Measurements from ENCODE around the gene RNF181. TPM values are rescaled to one million over a fixed set of nuclear protein-coding genes. Genes with fewer than 3 reads are reported as not detected.

The RNF181 gene
- total RNA-seq, 6 donors from 2014 or later: 81.7 to 164 (median 108) TPM

DNA sequence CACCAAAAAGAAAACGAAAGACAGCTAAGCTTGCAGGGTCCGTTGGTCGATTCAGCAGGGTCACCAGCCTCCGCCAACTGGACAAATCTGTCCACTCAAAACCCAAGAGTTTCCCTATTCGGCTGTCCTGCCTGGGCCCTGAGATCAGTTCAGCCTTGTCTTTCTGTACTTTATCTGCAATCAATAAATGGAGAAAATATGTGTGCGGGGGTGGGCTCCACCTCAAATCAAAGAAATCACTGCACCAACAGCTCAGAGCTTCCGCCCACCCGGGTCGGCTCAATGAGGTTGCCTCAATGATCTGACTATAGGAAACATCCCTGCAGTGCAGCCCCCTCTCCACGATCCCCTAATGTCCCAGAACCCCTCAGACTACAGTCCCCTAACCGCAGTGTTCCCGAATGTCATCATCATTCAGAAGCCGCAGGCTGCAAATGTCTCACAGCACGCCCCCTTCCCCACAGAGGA, 34.7 kb upstream of the RNF181 start:
- peak overlapping the region; percentile 79 to 87 (median 84) for H3K4me3 ChIP-seq
- H3K9me3 ChIP-seq: no peaks in the 10 kb centered on the region
- 5% methylated on average over 12 to 13 of the region's 14 CpGs for WGBS, 2 donors
- DNase-seq: no peak
- ATAC-seq (ENCODE audit: low FRiP score in 2 of 2): peak in 1 of 2 donors; percentile 1
- H3K36me3 ChIP-seq: peaks cover 0 to 30% (median 15%) of the 10 kb centered on the region in 4 donors
- H3K27ac ChIP-seq: peak overlapping the region; percentile 82 to 94 (median 91)
- TF ChIP-seq, protein P1, sequence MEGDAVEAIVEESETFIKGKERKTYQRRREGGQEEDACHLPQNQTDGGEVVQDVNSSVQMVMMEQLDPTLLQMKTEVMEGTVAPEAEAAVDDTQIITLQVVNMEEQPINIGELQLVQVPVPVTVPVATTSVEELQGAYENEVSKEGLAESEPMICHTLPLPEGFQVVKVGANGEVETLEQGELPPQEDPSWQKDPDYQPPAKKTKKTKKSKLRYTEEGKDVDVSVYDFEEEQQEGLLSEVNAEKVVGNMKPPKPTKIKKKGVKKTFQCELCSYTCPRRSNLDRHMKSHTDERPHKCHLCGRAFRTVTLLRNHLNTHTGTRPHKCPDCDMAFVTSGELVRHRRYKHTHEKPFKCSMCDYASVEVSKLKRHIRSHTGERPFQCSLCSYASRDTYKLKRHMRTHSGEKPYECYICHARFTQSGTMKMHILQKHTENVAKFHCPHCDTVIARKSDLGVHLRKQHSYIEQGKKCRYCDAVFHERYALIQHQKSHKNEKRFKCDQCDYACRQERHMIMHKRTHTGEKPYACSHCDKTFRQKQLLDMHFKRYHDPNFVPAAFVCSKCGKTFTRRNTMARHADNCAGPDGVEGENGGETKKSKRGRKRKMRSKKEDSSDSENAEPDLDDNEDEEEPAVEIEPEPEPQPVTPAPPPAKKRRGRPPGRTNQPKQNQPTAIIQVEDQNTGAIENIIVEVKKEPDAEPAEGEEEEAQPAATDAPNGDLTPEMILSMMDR (IDR thresholded peaks at IDR 0.05): no peak
- TF ChIP-seq EP300 (IDR thresholded peaks at IDR 0.05) (no peak), POLR2AphosphoS5 (IDR thresholded peaks at IDR 0.05) (no peak), POLR2A (IDR thresholded peaks at IDR 0.05) (no peak)
- no peaks in the 10 kb centered on the region for H3K27me3 ChIP-seq
- peaks cover 16 to 28% (median 24%) of the 10 kb centered on the region in 4 donors for H3K4me1 ChIP-seq

DNA sequence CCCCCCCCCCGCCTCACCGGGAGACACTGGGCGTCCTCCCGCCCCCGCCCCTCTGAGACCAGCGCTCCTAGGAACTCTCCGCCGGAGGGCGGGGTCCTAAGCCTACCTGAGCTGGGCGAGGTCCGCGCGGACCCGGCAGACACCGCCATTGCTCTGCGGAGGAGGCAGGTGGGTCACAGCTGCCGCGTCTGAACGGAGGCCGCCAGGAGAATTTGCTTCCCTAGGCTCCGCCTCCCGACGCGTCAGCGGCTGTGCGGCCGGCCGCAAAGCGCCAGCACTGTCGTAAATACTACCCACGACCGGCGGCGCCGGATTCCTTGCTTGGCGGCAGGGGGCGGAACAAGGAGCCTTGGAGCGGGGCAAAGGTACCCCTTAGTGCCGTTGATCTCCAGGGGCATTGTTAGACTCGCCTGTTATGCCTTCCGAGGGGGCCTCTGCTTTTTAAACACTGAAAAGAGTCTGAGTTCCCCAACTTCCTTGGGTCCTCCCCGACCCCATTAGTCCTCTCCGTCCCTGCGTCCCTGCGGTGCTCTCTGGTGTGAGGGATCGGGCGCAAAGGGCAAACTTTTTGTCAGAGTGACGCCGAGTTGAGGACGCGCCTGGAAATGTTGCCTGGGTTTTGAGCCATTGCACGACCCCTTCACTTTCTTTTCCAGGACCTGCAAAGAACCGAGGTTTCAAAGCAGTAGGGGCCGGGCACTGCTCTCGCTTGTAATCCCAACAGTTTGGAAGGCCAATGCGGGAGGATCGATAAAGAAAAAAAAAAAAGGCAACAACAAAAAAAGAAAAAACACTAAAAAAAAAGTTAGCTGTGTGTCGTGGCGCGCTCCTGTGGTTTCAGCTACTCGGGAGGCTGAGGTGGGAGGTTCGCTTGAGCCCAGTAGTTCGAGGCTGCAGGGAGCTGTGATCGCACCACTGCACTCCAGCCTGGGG, 34.0 kb upstream of the RNF181 start, which contains the start of gene GGCX:
Gene GGCX (minus strand): TSS at position 214 of the 933 bp plus-strand sequence. CDS start 65 bp downstream, at position 149.
- DNase-seq: peak; percentile 97 to 98
- peaks cover 16 to 28% (median 24%) of the 10 kb centered on the region in 4 donors for H3K4me1 ChIP-seq
- ATAC-seq (ENCODE audit: low FRiP score in 2 of 2): peak; percentile 97 to 98
- 5 to 11% methylated on average over 23 to 49 of the region's 64 CpGs for WGBS, 2 donors
- peak within 1 kb of the TSS; percentile 82 to 94 (median 91) for H3K27ac ChIP-seq
- H3K36me3 ChIP-seq: peaks cover 0 to 23% (median 12%) of the 10 kb centered on the region in 4 donors
- H3K27me3 ChIP-seq: no peaks in the 10 kb centered on the region
- TF ChIP-seq, protein P1 (IDR thresholded peaks at IDR 0.05): peak in 4 of 6 experiments; percentile 42 to 76 (median 65)
- TF ChIP-seq POLR2AphosphoS5 (IDR thresholded peaks at IDR 0.05): peak; percentile 93 to 96
- no peak for TF ChIP-seq EP300 (IDR thresholded peaks at IDR 0.05)
- peak in 3 of 4 donors; percentile 63 to 91 (median 86) for TF ChIP-seq POLR2A (IDR thresholded peaks at IDR 0.05)
- H3K4me3 ChIP-seq: peak within 1 kb of the TSS; percentile 79 to 87 (median 84)
- no peaks in the 10 kb centered on the region for H3K9me3 ChIP-seq

DNA sequence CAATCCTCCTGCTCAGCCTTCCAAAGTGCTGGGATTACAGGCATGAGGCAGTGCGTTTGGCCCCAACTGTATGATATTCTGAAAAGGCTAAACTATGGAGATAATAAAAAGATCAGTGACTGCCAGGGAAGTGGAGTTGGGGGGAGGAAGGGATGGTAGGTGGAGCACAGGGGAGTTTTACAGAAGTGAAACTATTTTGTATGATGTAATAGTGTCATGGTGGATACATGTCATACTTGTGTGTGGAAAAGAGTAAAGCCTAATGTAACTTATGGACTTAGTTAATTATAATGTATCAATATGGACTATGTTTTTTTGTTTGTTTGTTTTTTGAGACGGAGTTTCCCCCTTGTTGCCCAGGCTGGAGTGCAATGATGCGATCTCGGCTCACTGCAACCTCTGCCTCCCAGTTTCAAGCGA, 31.4 kb upstream of the RNF181 start:
- H3K27me3 ChIP-seq: no peaks in the 10 kb centered on the region
- no peak overlapping the region for H3K4me3 ChIP-seq
- peak overlapping the region in 2 of 4 donors; percentile 21 to 25 for H3K27ac ChIP-seq
- ATAC-seq (ENCODE audit: low FRiP score in 2 of 2): peak in 1 of 2 donors; percentile 22
- DNase-seq: no peak
- H3K4me1 ChIP-seq: peaks cover 15 to 24% (median 21%) of the 10 kb centered on the region in 4 donors
- TF ChIP-seq, protein P1 (IDR thresholded peaks at IDR 0.05): no peak
- no peak for TF ChIP-seq POLR2A (IDR thresholded peaks at IDR 0.05)
- TF ChIP-seq POLR2AphosphoS5 (IDR thresholded peaks at IDR 0.05): no peak
- 91% methylated on average over 5 of the region's 5 CpGs for WGBS, 2 donors
- no peaks in the 10 kb centered on the region for H3K9me3 ChIP-seq
- no peaks in the 10 kb centered on the region for H3K36me3 ChIP-seq

DNA sequence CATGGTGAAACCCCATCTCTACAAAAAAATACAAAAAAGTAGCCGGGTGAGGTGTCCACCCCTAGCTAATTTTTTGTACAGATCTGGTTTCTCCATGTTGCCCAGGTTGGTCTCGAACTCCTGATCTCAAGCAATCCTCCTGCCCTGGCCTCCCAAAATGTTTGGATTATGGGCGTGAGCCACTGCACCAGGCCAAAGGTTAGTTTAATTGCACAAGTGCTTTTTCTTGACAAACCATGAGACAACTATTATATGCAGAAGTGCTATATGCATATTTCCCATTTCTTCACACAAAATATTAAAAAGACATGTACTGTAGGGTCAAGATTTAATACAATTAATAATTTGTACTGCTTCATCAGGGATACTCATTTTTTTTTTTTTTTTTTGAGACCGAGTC, 29.3 kb upstream of the RNF181 start:
- no peaks in the 10 kb centered on the region for H3K36me3 ChIP-seq
- no peak overlapping the region for H3K27ac ChIP-seq
- DNase-seq: no peak
- H3K4me1 ChIP-seq: peaks cover 0 to 6% (median 5%) of the 10 kb centered on the region in 4 donors
- no peaks in the 10 kb centered on the region for H3K9me3 ChIP-seq
- no peak for ATAC-seq (ENCODE audit: low FRiP score in 2 of 2)
- TF ChIP-seq, protein P1 (IDR thresholded peaks at IDR 0.05): no peak
- TF ChIP-seq EP300 (IDR thresholded peaks at IDR 0.05) (no peak), POLR2A (IDR thresholded peaks at IDR 0.05) (no peak), POLR2AphosphoS5 (IDR thresholded peaks at IDR 0.05) (no peak)
- 84 to 89% methylated on average over 4 of the region's 4 CpGs for WGBS, 2 donors
- H3K4me3 ChIP-seq: no peak overlapping the region
- no peaks in the 10 kb centered on the region for H3K27me3 ChIP-seq
